Activated CD4-positive, alpha-beta T cell treated with anti-CD3 and anti-CD28 coated beads, Interleukin-10, Interleukin-2, amounts not matched to agents 100 ng/mL and 50 ng/mL, durations not matched to agents 16 hours and 8 hours (primary cell): ENCODE data around the gene PCDHA2.
"Not testable (repeated sequence)": the region's sequence is repeated elsewhere in the genome, so short reads cannot be mapped to it uniquely, and the experiment has no call there.

Source experiments
- DNase-seq: peaks from one replicate; pipeline ENCODE4 v3.0.0-alpha.2; 2020

PCDHA2 gene

GRCh38 chr5:140821375-140822280 is 27.0 kb downstream of the PCDHA2 start, which contains the start of gene PCDHA5:
PCDHA5 (plus strand) TSS chr5:140821613.
- DNase-seq = peak; percentile 21

GRCh38 chr5:140822281-140822629 is 27.6 kb downstream of the PCDHA2 start:
- DNase-seq = no peak

GRCh38 chr5:140822969-140823368 is 28.3 kb downstream of the PCDHA2 start:
- not testable (repeated sequence) for DNase-seq

GRCh38 chr5:140823475-140823874 is 28.8 kb downstream of the PCDHA2 start:
- no peak for DNase-seq

- no peak for DNase-seq
Measured at GRCh38 chr5:140827704-140828361, 33.2 kb downstream of the PCDHA2 start, which contains the start of gene PCDHA6. PCDHA6 (plus strand) TSS chr5:140827960; CDS start chr5:140828092, 132 bp downstream.

GRCh38 chr5:140828362-140828737 is 33.7 kb downstream of the PCDHA2 start:
- DNase-seq = no peak

- not testable (repeated sequence) for DNase-seq
Measured at GRCh38 chr5:140829511-140830501, 35.2 kb downstream of the PCDHA2 start.

GRCh38 chr5:140833993-140834392 is 39.3 kb downstream of the PCDHA2 start, which contains the start of gene PCDHA7:
PCDHA7 (plus strand) TSS chr5:140834269; CDS start chr5:140834384, 115 bp downstream.
- no peak for DNase-seq

- not testable (repeated sequence) for DNase-seq
Measured at GRCh38 chr5:140834439-140835008, 39.9 kb downstream of the PCDHA2 start.

- no peak for DNase-seq
Measured at GRCh38 chr5:140835622-140836510, 41.2 kb downstream of the PCDHA2 start.

- peak; percentile 4 for DNase-seq
Measured at GRCh38 chr5:140840978-140841962, 46.6 kb downstream of the PCDHA2 start, which contains the start of gene PCDHA8. PCDHA8 (plus strand) TSS chr5:140841187; CDS start chr5:140841322, 135 bp downstream.

- DNase-seq = no peak
Measured at GRCh38 chr5:140842798-140843733, 48.4 kb downstream of the PCDHA2 start.
